Measurements from ENCODE around the gene LIG1.

- TF ChIP-seq, protein P1, sequence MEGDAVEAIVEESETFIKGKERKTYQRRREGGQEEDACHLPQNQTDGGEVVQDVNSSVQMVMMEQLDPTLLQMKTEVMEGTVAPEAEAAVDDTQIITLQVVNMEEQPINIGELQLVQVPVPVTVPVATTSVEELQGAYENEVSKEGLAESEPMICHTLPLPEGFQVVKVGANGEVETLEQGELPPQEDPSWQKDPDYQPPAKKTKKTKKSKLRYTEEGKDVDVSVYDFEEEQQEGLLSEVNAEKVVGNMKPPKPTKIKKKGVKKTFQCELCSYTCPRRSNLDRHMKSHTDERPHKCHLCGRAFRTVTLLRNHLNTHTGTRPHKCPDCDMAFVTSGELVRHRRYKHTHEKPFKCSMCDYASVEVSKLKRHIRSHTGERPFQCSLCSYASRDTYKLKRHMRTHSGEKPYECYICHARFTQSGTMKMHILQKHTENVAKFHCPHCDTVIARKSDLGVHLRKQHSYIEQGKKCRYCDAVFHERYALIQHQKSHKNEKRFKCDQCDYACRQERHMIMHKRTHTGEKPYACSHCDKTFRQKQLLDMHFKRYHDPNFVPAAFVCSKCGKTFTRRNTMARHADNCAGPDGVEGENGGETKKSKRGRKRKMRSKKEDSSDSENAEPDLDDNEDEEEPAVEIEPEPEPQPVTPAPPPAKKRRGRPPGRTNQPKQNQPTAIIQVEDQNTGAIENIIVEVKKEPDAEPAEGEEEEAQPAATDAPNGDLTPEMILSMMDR (IDR thresholded peaks at IDR 0.05) = no peak
- no peak for TF ChIP-seq POLR2A (IDR thresholded peaks at IDR 0.05; ENCODE audit: low read depth)
These were observed 11.8 kb downstream of the LIG1 start for GRCh38 chr19:48158210-48158790.
